ENCODE data around the gene C1orf185.
A peak's percentile ranks its signal among the peaks of the same experiment; 100 is the strongest.
"Not testable (repeated sequence)": the region's sequence is repeated elsewhere in the genome, so short reads cannot be mapped to it uniquely, and the experiment has no call there.

The C1orf185 gene

DNA sequence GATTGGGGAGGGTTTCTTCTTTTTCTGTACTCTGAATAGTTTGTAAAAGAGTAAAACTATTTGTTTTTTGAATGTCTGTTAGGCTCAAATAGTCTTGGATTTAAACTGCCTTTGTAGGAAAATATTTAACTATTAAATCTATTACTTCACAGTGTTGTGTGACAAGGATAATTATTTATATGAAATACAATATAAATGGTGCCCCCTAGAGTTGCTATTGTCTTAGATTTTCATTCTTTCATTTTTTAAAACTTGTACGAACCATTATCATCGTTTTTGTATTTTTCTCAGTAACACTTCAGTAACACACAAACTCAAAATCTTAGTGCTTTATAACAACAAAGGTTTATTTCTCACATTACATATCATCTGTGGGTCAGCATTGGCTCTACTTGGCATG lies 37.4 kb downstream of the C1orf185 start:
- no peak for DNase-seq

DNA sequence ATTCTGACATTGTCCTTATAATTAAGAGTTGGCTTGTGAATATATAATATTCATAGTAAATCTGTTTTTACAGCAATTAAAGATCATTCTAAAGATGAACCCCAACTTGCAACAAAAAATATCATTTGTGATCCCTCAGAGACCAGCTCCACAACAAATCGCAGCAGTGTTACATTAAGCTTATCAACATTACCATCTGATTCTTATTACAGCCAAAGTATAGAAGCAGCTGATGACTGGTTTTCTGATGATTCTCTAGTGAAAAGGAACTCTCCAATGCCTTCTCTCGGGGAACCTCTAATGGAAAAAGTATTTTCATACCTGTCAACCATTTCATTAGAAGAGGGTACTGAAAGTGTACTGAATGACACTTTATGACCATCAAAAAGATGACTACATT lies 45.4 kb downstream of the C1orf185 start:
- no peak for DNase-seq

DNA sequence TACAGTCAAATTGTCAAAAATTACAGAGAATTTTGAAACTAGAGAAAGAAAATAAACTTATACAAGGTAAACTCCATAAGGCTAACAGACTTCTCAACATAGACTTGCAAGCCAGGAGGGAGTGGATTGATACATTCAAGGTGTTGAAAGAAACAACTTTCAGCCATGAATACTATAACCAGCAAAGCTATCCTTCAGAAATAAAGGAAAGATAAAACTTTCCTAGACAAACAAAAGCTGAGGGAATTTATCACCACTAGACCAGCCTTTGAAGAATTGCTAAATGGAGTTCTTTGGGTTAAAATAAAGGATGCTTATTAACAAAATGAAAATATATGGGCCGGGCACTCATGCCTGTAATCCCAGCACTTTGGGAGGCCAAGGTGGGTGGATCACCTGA lies 52.7 kb downstream of the C1orf185 start:
- DNase-seq, result no peak

DNA sequence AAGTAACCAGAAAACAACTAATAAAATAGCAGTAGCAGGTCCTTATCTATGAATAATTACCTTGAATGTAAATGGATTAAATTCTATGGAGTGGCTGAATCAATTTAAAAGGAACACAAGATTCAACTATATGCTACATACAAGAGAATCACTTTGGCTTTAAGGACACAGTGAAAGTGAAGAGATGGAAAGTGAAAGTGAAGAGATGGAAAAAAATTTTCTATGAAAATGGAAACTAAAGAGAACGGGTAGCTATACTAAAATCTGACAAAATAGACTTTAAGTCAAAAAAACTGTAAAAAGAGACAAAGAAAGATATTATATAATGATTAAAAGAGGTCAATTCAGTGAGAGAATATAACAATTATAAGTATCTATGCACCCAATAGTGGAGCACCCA lies 54.7 kb downstream of the C1orf185 start:
- no peak for DNase-seq

DNA sequence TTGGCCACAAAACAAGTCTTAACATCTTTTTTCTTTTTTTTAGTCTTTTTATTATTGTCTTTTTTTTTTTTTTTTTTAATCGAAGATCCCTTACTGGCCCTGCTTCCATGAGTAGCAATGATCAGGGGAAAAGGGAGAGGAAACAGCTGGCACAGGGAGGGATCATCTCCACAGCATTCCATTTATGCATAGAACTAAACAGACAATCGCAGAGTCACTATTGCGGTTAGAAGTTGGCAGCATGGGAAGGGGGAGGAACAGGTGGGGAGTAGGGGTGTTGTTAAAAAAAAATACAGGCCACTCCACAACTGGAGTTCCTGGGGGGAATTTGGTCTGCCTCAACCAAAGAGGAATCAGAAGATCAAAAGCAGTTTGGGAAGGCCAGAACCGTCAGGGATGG lies 55.4 kb downstream of the C1orf185 start:
- DNase-seq, result no peak

DNA sequence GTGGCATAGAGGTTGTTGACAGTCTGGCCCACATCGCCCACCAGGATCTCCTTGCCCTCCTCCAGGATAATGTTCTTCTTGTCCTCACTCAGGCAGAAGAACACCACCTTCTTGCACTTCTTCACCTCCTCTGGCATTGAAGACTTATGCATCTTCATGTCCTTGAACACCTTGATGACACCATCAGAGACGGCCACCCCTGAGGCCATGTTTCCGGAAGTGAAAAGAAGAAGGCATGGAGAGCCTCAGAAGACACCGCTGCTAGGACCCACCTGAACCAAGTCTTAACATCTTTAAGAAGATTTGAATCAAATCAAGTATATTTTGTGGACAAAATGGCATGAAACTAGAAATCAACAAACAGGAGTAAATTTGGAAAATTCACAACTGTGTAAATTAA lies 56.2 kb downstream of the C1orf185 start:
- DNase-seq, result no peak

DNA sequence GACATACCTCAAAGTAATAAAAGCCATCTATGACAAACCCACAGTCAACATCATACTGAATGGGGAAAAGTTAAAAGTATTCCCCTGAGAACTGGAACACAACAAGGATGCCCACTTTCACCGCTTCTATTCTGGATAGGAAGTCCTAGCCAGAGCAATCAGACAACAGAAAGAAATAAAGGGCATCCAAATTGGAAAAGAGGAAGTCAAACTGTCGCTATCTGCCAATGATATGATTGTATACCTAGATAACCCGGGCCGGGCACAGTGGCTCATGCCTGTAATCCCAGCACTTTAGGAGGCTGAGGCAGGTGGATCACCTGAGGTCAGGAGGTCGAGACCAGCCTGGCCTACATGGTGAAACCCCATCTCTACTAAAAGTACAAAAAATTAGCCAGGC lies 60.5 kb downstream of the C1orf185 start:
- DNase-seq, result not testable (repeated sequence)

DNA sequence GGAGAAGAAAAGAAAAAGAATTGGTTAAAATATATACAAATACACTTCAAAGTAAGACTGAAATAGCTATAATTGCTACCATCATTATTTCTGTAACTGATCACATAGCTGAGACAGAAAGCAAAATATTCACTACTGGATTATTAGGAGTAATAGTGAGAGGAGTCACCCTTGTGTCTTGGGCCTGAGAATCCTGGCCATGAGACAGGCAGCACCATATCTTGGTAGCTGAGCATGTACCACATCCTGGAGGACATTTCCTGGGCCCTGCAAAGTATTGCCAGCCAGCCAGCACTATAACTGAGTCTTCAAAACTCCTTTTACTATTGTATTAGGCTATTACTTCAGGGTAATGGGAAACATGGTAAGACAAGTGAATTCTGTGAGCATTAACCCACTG lies 63.5 kb downstream of the C1orf185 start:
- no peak for DNase-seq

DNA sequence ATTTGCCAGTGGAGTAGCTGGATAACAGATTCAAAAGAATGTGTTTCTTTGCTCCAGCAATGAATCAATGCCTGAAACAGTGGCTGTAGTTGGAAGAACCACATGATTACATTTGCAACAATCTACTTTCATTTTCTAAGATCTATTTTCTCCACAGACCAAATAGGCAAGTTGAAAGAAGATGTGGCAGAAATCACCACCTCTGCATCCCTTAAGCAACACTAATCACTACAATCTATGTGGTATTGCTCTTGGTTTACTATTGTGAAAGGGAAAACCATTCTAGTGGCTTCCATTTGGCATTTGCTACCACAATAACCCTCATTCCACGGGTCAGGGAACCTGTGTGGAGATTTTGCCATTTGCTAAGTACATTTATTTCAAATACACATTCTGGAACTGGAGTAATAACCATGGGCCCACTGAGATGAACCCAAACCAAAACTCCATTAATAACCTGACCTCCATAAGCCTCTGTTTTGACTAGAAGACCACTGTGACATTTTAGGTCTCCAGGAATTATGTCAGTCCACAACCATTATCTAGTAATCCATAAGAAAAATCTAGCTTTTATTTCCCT lies 66.3 kb downstream of the C1orf185 start:
- no peak for DNase-seq

DNA sequence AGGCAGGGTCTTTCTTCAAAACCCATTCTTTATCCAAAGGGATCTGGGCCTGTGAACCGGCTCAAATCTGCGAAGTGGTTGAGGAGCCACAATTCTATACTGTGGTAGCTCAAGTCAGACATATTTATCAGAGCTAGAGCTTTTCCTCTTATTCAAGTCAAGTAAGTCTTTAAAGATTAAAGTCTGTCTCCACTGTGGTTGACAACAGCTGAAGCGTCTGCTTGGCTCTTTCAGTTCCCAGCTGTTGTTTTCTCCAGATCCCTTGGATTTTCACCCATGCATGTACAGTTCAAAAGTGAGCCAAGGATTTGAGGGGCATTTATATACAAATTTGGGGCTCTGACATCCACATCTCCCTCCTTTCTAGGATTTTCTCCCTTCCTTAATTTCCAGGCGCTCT lies 66.9 kb downstream of the C1orf185 start:
- DNase-seq, result no peak

DNA sequence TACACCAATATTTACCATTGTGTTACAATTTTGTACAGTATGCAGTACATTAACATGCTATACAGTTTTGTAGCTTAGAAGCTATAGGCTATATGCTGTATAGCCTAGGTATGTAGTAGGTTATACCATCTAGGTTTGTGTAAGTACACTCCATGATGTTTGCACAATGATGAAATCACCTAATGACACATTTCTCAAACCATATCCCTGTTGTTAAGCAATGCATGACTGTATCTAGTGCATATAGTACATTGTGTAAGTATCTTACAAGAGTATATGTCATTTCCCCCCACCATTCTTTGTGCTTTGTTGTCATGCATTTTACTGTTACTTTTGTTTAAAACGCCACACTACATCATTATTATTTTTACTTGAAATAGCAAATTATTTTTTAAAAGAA lies 68.3 kb downstream of the C1orf185 start:
- no peak for DNase-seq

DNA sequence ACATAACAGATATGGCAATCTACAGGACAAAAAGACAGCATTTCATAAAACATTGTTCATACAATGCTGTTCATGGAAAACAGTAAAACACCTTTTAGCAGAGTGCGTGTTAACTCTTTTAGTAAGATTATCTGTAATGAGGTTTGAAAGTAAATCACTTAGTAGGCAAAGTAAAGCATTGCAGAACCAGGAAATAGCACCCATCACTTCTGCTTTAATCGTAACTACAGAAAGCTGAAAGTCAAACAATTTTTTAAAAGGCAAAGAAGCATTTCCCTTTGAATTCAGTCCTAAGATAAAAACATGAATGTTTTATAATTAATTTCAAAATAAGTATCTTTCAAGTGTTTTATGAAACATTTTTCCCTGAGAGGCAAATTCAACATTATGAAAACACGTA lies 70.8 kb downstream of the C1orf185 start:
- DNase-seq, result no peak

DNA sequence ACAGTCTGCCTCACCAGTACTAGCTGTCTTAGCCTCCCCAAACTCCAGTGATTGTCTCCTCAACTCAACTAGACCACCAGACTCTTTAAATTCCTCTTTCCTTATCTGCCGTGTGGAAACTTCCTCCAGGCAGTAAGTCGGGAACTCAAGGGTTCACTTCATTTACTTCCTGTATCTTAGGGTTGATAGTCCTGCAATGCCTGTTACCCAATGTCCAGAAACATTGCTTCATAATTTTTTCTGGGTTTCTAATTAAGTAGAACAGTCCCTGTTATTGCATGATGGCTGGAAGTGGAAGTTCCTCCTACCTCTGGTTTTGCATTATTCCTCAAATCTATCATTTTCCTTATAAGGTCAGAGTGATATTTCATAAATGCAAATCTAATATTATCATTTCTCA lies 73.2 kb downstream of the C1orf185 start:
- DNase-seq, result no peak

DNA sequence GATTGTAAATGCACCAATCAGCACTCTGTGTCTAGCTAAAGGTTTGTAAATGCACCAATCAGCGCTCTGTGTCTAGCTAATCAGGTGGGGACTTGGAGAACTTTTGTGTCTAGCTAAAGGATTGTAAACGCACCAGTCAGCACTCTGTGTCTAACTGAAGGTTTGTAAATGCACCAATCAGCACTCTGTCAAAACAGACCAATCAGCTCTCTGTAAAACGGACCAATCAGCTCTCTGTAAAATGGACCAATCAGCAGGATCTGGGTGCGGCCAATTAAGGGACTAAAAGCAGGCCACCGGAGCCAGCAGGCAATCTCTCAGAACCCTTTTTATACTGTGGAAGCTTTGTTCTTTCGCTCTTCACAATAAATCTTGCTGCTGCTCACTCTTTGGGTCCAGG lies 76.0 kb downstream of the C1orf185 start:
- DNase-seq, result not testable (repeated sequence)

DNA sequence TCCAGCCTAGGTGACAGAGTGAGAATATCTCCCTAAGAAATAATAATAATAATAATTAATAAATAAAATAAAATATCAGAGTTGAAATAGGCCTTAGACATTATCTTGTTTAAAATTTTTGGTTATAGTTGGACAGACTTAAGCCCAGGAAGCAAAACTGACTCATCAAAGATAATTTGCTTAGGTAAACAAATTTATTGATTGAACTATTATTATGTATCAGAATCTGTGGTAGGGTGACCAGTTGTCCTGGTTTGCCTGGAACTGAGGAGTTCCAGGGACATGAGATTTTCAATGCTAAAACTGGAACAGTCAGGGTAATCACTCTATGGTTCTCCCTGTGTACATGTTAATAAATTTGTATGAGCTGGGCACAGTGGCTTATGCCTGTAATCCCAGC lies 86.2 kb downstream of the C1orf185 start:
- DNase-seq, result no peak

DNA sequence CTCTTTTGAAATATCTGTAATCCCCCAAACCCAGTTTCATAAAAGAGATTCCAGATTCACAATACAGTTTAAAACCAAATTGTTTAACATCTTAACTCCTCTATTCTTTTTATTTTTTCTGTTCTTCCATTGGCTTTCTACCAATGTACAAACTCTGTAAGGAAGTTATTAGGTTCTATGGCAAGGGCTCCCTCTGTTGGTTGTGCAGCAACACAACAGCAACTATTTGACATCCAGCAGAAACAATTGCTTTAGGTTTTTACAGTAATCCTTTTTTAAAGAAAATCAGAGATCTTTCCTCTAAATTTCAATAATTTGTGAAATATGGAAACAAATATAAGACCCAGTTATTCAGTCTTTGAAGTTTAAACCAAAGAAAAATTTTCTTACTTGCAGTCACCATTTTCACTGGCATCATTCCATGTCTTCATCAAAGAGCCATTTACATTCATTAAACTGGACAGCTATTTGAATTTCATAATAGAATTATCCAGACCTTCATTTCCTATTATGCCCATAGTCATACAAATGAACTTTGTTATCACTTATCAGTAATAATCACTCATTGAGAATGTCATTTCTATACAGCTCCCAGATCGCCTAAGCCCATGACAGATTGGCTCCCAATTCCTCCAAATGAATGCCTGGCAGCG lies 87.5 kb downstream of the C1orf185 start:
- DNase-seq, result peak; percentile 64

DNA sequence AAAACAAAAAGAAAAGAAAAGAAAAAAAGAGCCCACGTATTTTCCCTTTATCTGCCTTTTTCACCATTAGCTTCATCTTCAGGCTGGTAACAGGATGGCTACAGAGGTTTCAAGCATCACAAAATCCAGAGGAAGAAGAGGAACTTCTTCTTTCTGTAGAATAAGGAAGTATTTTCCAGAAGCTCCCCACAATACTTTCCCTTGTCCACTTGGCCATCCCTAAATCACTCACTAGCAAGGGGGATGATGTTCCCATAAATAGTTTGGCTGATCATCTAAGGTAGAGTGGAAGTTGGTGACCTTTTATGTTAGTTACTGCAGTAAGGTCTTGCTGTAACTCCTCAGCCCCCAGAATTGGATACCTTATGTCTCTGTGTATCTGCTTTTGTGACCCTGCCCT lies 88.9 kb downstream of the C1orf185 start:
- DNase-seq, result no peak

DNA sequence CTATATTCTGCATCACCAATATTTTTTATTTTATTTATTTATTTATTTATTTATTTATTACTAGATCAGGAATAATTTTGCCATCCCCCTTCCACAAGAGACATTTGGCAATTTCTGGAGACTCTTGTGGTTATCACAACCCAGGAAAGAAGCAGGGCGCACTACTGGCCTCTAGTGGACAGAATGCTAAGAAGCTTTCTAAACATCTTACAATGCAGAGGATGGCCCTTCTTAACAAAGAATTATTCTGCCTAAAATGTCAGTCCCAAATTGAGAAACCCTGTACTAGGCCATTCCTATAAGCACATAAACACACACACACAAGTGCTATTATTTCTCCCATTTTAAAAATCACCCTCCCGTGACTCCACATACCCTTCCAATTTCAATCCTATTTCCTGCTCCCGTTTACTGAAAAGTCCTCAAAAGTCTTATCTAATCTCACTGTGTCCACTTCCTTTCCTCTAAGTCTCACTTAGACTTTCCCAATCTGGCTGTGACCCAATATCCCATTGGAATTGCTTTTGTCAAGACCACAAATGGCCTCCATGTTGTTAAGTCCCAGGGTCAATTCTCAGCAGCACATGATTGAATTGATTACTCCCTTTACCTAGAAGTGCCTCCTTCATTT lies 90.3 kb downstream of the C1orf185 start:
- DNase-seq, result peak; percentile 65

DNA sequence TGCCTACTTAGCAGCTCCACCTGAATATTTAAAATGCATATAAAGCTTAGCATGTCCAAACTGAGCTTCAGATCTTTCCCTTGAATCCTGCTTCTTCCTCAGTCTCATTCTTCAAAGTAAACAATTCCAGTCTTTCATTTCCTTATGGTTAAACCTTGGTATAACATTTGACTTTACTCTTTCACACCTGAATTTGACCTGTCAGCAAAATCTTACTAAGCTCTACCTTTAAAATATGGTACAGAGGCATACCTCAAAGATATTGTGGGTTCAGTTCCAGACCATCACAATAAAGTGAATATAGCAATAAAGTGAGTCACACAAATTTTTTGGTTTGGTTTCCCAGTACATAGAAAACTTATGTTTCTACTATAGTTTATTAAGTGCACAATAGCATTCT lies 91.5 kb downstream of the C1orf185 start:
- DNase-seq, result no peak

Measured in NCI-H1105 (cell line).